Measurements from ENCODE around the gene PCDHB3. TPM values are rescaled to one million over a fixed set of nuclear protein-coding genes. Genes with fewer than 3 reads are reported as not detected.
A peak's percentile ranks its signal among the peaks of the same experiment; 100 is the strongest.
"Not testable (repeated sequence)": the region's sequence is repeated elsewhere in the genome, so short reads cannot be mapped to it uniquely, and the experiment has no call there.

Gene PCDHB3
- total RNA-seq, 1 donor from 2014 or later = 0.60 TPM

GRCh38 chr5:141135718-141136266, 35.5 kb downstream of the PCDHB3 start:
- no peak for DNase-seq (ENCODE audit: low read depth in 2 of 2)

- not testable (repeated sequence) for DNase-seq (ENCODE audit: low read depth in 2 of 2)
Observed at GRCh38 chr5:141137346-141137745, 37.1 kb downstream of the PCDHB3 start.

- peak; percentile 35 to 49 for DNase-seq (ENCODE audit: low read depth in 2 of 2)
Observed at GRCh38 chr5:141149812-141150211, 49.5 kb downstream of the PCDHB3 start, which contains the start of gene PCDHB6. TSS of gene PCDHB6 (plus strand) at chr5:141150057. CDS start at chr5:141150258, 201 bp downstream.

- DNase-seq (ENCODE audit: low read depth in 2 of 2) = no peak
Observed at GRCh38 chr5:141150224-141150992, 50.1 kb downstream of the PCDHB3 start.

GRCh38 chr5:141150993-141151325, 50.7 kb downstream of the PCDHB3 start:
- no peak for DNase-seq (ENCODE audit: low read depth in 2 of 2)

GRCh38 chr5:141151632-141152031, 51.4 kb downstream of the PCDHB3 start:
- DNase-seq (ENCODE audit: low read depth in 2 of 2) = not testable (repeated sequence)

GRCh38 chr5:141152096-141152495, 51.8 kb downstream of the PCDHB3 start:
- DNase-seq (ENCODE audit: low read depth in 2 of 2) = not testable (repeated sequence)

Other genes starting within 250 kb of the PCDHB3 start
- gene PCDHA10, start 244.6 kb upstream of the PCDHB3 start, total RNA-seq = under 0.01 TPM in 2 replicates
- gene PCDHA11, start 231.5 kb upstream of the PCDHB3 start, total RNA-seq = under 0.01 and 0.20 TPM in 2 replicates
- under 0.01 TPM in 1 of 2 replicates, not detected in the other for gene PCDHA12, start 225.2 kb upstream of the PCDHB3 start, total RNA-seq
- under 0.01 TPM in 1 of 2 replicates, not detected in the other for gene PCDHA13, start 218.3 kb upstream of the PCDHB3 start, total RNA-seq
- gene PCDHAC1, start 174.2 kb upstream of the PCDHB3 start, total RNA-seq = under 0.01 TPM in 2 replicates
- gene PCDHAC2, start 134.0 kb upstream of the PCDHB3 start, total RNA-seq = 0.20 and 0.22 TPM in 2 replicates
- gene PCDHB1, start 49.1 kb upstream of the PCDHB3 start, total RNA-seq = not detected in 2 replicates
- 1.3 and 2.2 TPM in 2 replicates for gene PCDHB2, start 5.9 kb upstream of the PCDHB3 start, total RNA-seq
- gene PCDHB4, start 21.3 kb downstream of the PCDHB3 start, total RNA-seq = 0.20 and 0.22 TPM in 2 replicates
- gene PCDHB5, start 34.7 kb downstream of the PCDHB3 start, total RNA-seq = 0.87 and 1.8 TPM in 2 replicates
- under 0.01 and 0.20 TPM in 2 replicates for gene PCDHB6, start 49.6 kb downstream of the PCDHB3 start, total RNA-seq
- gene PCDHB7, start 72.2 kb downstream of the PCDHB3 start, total RNA-seq = 0.44 and 2.4 TPM in 2 replicates
- 0.40 and 0.44 TPM in 2 replicates for gene PCDHB8, start 77.3 kb downstream of the PCDHB3 start, total RNA-seq
- gene PCDHB16, start 81.9 kb downstream of the PCDHB3 start, total RNA-seq = 0.22 and 0.99 TPM in 2 replicates
- 0.22 and 0.40 TPM in 2 replicates for gene PCDHB9, start 86.7 kb downstream of the PCDHB3 start, total RNA-seq
- 0.44 and 1.8 TPM in 2 replicates for gene PCDHB10, start 91.9 kb downstream of the PCDHB3 start, total RNA-seq
- gene PCDHB11, start 99.2 kb downstream of the PCDHB3 start, total RNA-seq = 0.44 and 1.8 TPM in 2 replicates
- 0.44 and 1.4 TPM in 2 replicates for gene PCDHB12, start 108.2 kb downstream of the PCDHB3 start, total RNA-seq
- 0.87 and 2.6 TPM in 2 replicates for gene PCDHB13, start 113.4 kb downstream of the PCDHB3 start, total RNA-seq
- 1.1 and 1.4 TPM in 2 replicates for gene PCDHB14, start 122.9 kb downstream of the PCDHB3 start, total RNA-seq
- gene PCDHB15, start 144.9 kb downstream of the PCDHB3 start, total RNA-seq = 0.44 and 1.4 TPM in 2 replicates
- gene SLC25A2, start 203.6 kb downstream of the PCDHB3 start, total RNA-seq = under 0.01 and 0.20 TPM in 2 replicates
- gene TAF7, start 220.3 kb downstream of the PCDHB3 start, total RNA-seq = 56.7 and 63.5 TPM in 2 replicates
- gene PCDHGA1, start 230.0 kb downstream of the PCDHB3 start, total RNA-seq = 0.40 and 0.44 TPM in 2 replicates
- gene PCDHGA2, start 238.3 kb downstream of the PCDHB3 start, total RNA-seq = 0.65 and 0.79 TPM in 2 replicates
- gene PCDHGA3, start 243.4 kb downstream of the PCDHB3 start, total RNA-seq = 0.40 and 0.44 TPM in 2 replicates
- 0.87 and 1.6 TPM in 2 replicates for gene PCDHGB1, start 249.6 kb downstream of the PCDHB3 start, total RNA-seq